ENCODE measurements around the gene SPCS2.

- no peak for TF ChIP-seq POLR2A (IDR thresholded peaks at IDR 0.05; ENCODE audit: control extremely low read depth in 1 of 2, low read depth in 2 of 2, low read length in 2 of 2)
- no peak for TF ChIP-seq E2F6 (IDR thresholded peaks at IDR 0.05)
- TF ChIP-seq, protein P1, sequence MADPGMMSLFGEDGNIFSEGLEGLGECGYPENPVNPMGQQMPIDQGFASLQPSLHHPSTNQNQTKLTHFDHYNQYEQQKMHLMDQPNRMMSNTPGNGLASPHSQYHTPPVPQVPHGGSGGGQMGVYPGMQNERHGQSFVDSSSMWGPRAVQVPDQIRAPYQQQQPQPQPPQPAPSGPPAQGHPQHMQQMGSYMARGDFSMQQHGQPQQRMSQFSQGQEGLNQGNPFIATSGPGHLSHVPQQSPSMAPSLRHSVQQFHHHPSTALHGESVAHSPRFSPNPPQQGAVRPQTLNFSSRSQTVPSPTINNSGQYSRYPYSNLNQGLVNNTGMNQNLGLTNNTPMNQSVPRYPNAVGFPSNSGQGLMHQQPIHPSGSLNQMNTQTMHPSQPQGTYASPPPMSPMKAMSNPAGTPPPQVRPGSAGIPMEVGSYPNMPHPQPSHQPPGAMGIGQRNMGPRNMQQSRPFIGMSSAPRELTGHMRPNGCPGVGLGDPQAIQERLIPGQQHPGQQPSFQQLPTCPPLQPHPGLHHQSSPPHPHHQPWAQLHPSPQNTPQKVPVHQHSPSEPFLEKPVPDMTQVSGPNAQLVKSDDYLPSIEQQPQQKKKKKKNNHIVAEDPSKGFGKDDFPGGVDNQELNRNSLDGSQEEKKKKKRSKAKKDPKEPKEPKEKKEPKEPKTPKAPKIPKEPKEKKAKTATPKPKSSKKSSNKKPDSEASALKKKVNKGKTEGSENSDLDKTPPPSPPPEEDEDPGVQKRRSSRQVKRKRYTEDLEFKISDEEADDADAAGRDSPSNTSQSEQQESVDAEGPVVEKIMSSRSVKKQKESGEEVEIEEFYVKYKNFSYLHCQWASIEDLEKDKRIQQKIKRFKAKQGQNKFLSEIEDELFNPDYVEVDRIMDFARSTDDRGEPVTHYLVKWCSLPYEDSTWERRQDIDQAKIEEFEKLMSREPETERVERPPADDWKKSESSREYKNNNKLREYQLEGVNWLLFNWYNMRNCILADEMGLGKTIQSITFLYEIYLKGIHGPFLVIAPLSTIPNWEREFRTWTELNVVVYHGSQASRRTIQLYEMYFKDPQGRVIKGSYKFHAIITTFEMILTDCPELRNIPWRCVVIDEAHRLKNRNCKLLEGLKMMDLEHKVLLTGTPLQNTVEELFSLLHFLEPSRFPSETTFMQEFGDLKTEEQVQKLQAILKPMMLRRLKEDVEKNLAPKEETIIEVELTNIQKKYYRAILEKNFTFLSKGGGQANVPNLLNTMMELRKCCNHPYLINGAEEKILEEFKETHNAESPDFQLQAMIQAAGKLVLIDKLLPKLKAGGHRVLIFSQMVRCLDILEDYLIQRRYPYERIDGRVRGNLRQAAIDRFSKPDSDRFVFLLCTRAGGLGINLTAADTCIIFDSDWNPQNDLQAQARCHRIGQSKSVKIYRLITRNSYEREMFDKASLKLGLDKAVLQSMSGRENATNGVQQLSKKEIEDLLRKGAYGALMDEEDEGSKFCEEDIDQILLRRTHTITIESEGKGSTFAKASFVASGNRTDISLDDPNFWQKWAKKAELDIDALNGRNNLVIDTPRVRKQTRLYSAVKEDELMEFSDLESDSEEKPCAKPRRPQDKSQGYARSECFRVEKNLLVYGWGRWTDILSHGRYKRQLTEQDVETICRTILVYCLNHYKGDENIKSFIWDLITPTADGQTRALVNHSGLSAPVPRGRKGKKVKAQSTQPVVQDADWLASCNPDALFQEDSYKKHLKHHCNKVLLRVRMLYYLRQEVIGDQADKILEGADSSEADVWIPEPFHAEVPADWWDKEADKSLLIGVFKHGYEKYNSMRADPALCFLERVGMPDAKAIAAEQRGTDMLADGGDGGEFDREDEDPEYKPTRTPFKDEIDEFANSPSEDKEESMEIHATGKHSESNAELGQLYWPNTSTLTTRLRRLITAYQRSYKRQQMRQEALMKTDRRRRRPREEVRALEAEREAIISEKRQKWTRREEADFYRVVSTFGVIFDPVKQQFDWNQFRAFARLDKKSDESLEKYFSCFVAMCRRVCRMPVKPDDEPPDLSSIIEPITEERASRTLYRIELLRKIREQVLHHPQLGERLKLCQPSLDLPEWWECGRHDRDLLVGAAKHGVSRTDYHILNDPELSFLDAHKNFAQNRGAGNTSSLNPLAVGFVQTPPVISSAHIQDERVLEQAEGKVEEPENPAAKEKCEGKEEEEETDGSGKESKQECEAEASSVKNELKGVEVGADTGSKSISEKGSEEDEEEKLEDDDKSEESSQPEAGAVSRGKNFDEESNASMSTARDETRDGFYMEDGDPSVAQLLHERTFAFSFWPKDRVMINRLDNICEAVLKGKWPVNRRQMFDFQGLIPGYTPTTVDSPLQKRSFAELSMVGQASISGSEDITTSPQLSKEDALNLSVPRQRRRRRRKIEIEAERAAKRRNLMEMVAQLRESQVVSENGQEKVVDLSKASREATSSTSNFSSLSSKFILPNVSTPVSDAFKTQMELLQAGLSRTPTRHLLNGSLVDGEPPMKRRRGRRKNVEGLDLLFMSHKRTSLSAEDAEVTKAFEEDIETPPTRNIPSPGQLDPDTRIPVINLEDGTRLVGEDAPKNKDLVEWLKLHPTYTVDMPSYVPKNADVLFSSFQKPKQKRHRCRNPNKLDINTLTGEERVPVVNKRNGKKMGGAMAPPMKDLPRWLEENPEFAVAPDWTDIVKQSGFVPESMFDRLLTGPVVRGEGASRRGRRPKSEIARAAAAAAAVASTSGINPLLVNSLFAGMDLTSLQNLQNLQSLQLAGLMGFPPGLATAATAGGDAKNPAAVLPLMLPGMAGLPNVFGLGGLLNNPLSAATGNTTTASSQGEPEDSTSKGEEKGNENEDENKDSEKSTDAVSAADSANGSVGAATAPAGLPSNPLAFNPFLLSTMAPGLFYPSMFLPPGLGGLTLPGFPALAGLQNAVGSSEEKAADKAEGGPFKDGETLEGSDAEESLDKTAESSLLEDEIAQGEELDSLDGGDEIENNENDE (IDR thresholded peaks at IDR 0.05; ENCODE audit: insufficient replicate concordance, low read length) = no peak
- TF ChIP-seq TEAD4 (IDR thresholded peaks at IDR 0.05; ENCODE audit: low read depth, low read length) = no peak
- TF ChIP-seq CEBPB (IDR thresholded peaks at IDR 0.05; ENCODE audit: low read depth, low read length) = no peak
- TF ChIP-seq CTCF (IDR thresholded peaks at IDR 0.05; ENCODE audit: control extremely low read depth in 1 of 3, insufficient read depth in 1 of 3, low read depth in 1 of 3, low read length in 3 of 3) = no peak
- no peak for TF ChIP-seq SRF (IDR thresholded peaks at IDR 0.05; ENCODE audit: low read depth, low read length)
- TF ChIP-seq MAX (IDR thresholded peaks at IDR 0.05) = no peak
Observed at GRCh38 chr11:75028321-75028720, 79.3 kb downstream of the SPCS2 start.

Measured in H1 (cell line).